Measurements from ENCODE around the gene GRIK4. TPM values are rescaled to one million over a fixed set of nuclear protein-coding genes. Genes with fewer than 3 reads are reported as not detected.

The GRIK4 gene
- total and polyA plus RNA-seq, 2 experiments from 2014 or later: not detected

- Histone ChIP-seq H3K36me3 (ENCODE audit: low read depth) (no peaks in the 10 kb centered on the region), H3K79me2 (ENCODE audit: insufficient read depth) (no peaks in the 10 kb centered on the region)
- 44% methylated on average over 5 of the region's 5 CpGs for WGBS, 2 experiments (ENCODE audit: low coverage in 1 of 2, low lambda C conversion rate in 2 of 2, missing lambda C conversion rate in 2 of 2)
These were observed 343.4 kb downstream of the GRIK4 start for GRCh38 chr11:120854988-120855387.

DNA sequence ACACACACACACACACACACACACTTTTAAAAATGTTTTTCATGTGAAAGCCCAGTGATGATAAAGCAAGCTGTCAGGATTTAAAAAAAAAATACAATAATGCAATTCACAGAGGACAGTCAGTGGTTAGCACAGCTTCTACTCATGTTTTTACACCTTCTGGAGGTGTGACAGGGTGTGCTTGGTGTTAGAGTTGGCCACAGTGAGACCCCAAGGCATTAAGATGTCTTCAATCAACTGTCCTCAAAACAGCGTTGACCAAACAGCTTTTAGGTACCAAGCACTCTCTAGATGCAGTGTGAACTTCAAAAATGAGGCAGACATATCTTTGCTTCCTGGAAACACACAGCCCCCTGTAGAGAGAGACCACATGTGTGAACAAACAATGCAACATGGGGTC, 346.0 kb downstream of the GRIK4 start:
- no peak overlapping the region for H2AFZ ChIP-seq
- H3K4me2 ChIP-seq (ENCODE audit: unreplicated experiment): no peak overlapping the region
- DNase-seq: no peak
- no peak overlapping the region for H3K9ac ChIP-seq
- no peaks in the 10 kb centered on the region for H3F3A ChIP-seq (ENCODE audit: insufficient read depth)
- in situ Hi-C loops (cut with MboI): no loop called here
- whole genome bisulfite sequencing, 2 experiments (ENCODE audit: low coverage in 1 of 2, low lambda C conversion rate in 2 of 2, missing lambda C conversion rate in 2 of 2): 79 to 85% methylated on average over 1 of the region's 1 CpG
- no peak overlapping the region for H3K27ac ChIP-seq
- H3K36me3 ChIP-seq (ENCODE audit: low read depth): no peaks in the 10 kb centered on the region
- TF ChIP-seq EZH2 (IDR thresholded peaks at IDR 0.05; ENCODE audit: insufficient read depth, poor library complexity, severe bottlenecking) (no peak), EZH2phosphoT487 (IDR thresholded peaks at IDR 0.05; ENCODE audit: insufficient read depth, low read depth) (no peak)
- H3K27me3 ChIP-seq (replicated peaks; ENCODE audit: insufficient read depth): peaks cover 5% of the 10 kb centered on the region; the same call in 1 of the 2 replicates
- no peaks in the 10 kb centered on the region for H3K9me2 ChIP-seq (ENCODE audit: insufficient read depth)
- no peaks in the 10 kb centered on the region for H3K9me3 ChIP-seq (ENCODE audit: low read depth)
- no peak overlapping the region for H3K4me3 ChIP-seq
- H3K4me1 ChIP-seq (ENCODE audit: insufficient read depth): no peaks in the 10 kb centered on the region
- H4K20me1 ChIP-seq (ENCODE audit: insufficient read depth): no peaks in the 10 kb centered on the region
- no peaks in the 10 kb centered on the region for H3K79me2 ChIP-seq (ENCODE audit: insufficient read depth)

More at GRCh38 chr11:120854988-120855387, 343.4 kb downstream of the GRIK4 start:
- Histone ChIP-seq H3K4me1 (ENCODE audit: insufficient read depth) (no peaks in the 10 kb centered on the region), H3K4me2 (ENCODE audit: unreplicated experiment) (no peak overlapping the region), H3K4me3 (no peak overlapping the region), H2AFZ (no peak overlapping the region), H3K27ac (no peak overlapping the region), H3K27me3 (replicated peaks; ENCODE audit: insufficient read depth) (peaks cover 5% of the 10 kb centered on the region; the same call in 1 of the 2 replicates), H3K9me2 (ENCODE audit: insufficient read depth) (no peaks in the 10 kb centered on the region), H3K9ac (no peak overlapping the region), H3F3A (ENCODE audit: insufficient read depth) (no peaks in the 10 kb centered on the region), H3K9me3 (ENCODE audit: low read depth) (no peaks in the 10 kb centered on the region), H4K20me1 (ENCODE audit: insufficient read depth) (no peaks in the 10 kb centered on the region)
- in situ Hi-C loops (cut with MboI): no loop called here
- peak; percentile 14 for DNase-seq
- TF ChIP-seq EZH2 (IDR thresholded peaks at IDR 0.05; ENCODE audit: insufficient read depth, poor library complexity, severe bottlenecking) (no peak), EZH2phosphoT487 (IDR thresholded peaks at IDR 0.05; ENCODE audit: insufficient read depth, low read depth) (no peak)

DNA sequence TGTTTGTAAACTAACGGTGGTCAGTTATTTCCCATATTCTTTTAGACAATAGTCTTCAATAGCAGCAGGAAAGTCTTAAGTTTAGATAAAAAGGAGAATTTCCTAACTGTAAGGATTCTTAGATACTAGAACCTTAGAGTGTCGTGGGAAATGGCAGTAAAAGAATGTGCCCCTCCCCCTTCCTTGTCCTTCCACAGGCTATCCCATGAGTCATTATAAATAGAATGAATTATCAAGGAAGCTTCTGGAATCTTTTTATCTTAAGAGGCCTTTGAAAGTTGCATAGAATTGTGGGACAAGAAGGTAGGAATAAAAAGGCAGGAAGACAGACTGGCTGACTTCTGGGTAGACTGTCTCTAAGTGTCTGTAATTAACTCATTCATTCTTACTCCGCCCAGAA, 347.2 kb downstream of the GRIK4 start:
- Histone ChIP-seq H3K79me2 (ENCODE audit: insufficient read depth) (no peaks in the 10 kb centered on the region), H4K20me1 (ENCODE audit: insufficient read depth) (no peaks in the 10 kb centered on the region), H2AFZ (no peak overlapping the region), H3K9me2 (ENCODE audit: insufficient read depth) (no peaks in the 10 kb centered on the region), H3K4me2 (ENCODE audit: unreplicated experiment) (no peak overlapping the region), H3K27ac (no peak overlapping the region), H3K36me3 (ENCODE audit: low read depth) (no peaks in the 10 kb centered on the region), H3K27me3 (replicated peaks; ENCODE audit: insufficient read depth) (no peaks in the 10 kb centered on the region; the same call in 1 of the 2 replicates), H3K4me3 (no peak overlapping the region), H3K4me1 (ENCODE audit: insufficient read depth) (peaks cover 3% of the 10 kb centered on the region; the same call in 1 of the 2 replicates), H3K9ac (no peak overlapping the region), H3F3A (ENCODE audit: insufficient read depth) (no peaks in the 10 kb centered on the region), H3K9me3 (ENCODE audit: low read depth) (no peaks in the 10 kb centered on the region)
- peak; percentile 54 for DNase-seq
- in situ Hi-C loops (cut with MboI): no loop called here
- TF ChIP-seq EZH2phosphoT487 (IDR thresholded peaks at IDR 0.05; ENCODE audit: insufficient read depth, low read depth) (no peak), EZH2 (IDR thresholded peaks at IDR 0.05; ENCODE audit: insufficient read depth, poor library complexity, severe bottlenecking) (no peak)
- 19 to 35% methylated on average over 3 of the region's 3 CpGs for WGBS, 2 experiments (ENCODE audit: low coverage in 1 of 2, low lambda C conversion rate in 2 of 2, missing lambda C conversion rate in 2 of 2)

DNA sequence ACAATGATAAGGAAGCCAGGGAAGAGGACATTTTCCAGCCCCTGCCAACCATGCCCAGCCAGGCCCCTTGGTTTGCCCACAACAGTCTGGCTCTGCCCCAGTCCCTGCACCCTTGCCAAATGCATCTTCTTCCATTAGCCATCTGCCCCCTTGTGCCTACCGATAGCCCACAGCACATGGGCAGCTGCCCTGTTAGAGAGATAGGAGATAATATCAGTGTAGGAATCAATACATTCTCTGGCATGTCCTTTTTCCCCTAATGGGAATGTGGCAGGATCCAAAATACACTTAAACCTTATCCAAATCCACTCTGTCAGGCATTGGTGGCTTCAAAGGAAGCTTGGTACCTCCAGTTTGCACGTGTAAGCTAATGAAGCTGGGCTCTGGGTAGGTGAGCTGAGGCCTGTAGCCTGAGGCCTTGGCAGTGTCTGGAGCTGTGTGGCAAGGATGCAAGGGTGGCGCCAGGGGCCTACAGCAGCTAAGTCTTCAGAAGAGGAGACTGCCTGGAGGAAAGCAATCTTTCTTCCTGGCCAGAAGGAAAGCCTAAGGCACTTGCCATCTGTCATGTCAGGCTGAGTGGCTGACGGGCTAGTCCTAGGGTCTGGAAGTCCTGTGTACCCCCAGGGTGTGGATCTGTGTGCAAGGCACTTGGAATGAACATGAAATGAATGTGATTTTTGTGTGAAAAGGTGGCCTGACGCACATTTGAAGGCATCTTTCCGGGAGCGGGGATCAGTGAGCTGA, 348.2 kb downstream of the GRIK4 start:
- H4K20me1 ChIP-seq (ENCODE audit: insufficient read depth): no peaks in the 10 kb centered on the region
- no peaks in the 10 kb centered on the region for H3K36me3 ChIP-seq (ENCODE audit: low read depth)
- peaks cover 4% of the 10 kb centered on the region; the same call in 1 of the 2 replicates for H3K4me1 ChIP-seq (ENCODE audit: insufficient read depth)
- no peaks in the 10 kb centered on the region for H3K9me2 ChIP-seq (ENCODE audit: insufficient read depth)
- no peak overlapping the region for H2AFZ ChIP-seq
- H3K27me3 ChIP-seq (replicated peaks; ENCODE audit: insufficient read depth): no peaks in the 10 kb centered on the region
- TF ChIP-seq EZH2phosphoT487 (IDR thresholded peaks at IDR 0.05; ENCODE audit: insufficient read depth, low read depth): no peak
- no peak for TF ChIP-seq EZH2 (IDR thresholded peaks at IDR 0.05; ENCODE audit: insufficient read depth, poor library complexity, severe bottlenecking)
- 81 to 86% methylated on average over 7 of the region's 7 CpGs for WGBS, 2 experiments (ENCODE audit: low coverage in 1 of 2, low lambda C conversion rate in 2 of 2, missing lambda C conversion rate in 2 of 2)
- no peak for DNase-seq
- H3K27ac ChIP-seq: no peak overlapping the region
- H3K79me2 ChIP-seq (ENCODE audit: insufficient read depth): no peaks in the 10 kb centered on the region
- H3K9me3 ChIP-seq (ENCODE audit: low read depth): no peaks in the 10 kb centered on the region
- no peak overlapping the region for H3K4me2 ChIP-seq (ENCODE audit: unreplicated experiment)
- in situ Hi-C loops (cut with MboI): no loop called here
- no peaks in the 10 kb centered on the region for H3F3A ChIP-seq (ENCODE audit: insufficient read depth)
- no peak overlapping the region for H3K4me3 ChIP-seq
- H3K9ac ChIP-seq: no peak overlapping the region
